Activated T-cell treated with anti-CD3 and anti-CD28 coated beads for 1 hour (primary cell): ENCODE measurements around the gene NUDCD2.

Experiments
- DNase-seq: peaks from one replicate; pipeline ENCODE4 v3.0.0-alpha.2; 2020; ENCODE audit warnings: low read depth

Gene NUDCD2

GRCh38 chr5:163459819-163460561 lies at the start of gene NUDCD2:
Gene NUDCD2 (minus strand): TSS chr5:163460102. CDS start chr5:163460050, 52 bp downstream.
- peak; percentile 97 for DNase-seq

GRCh38 chr5:163509291-163509951 lies 49.5 kb upstream of the NUDCD2 start:
- DNase-seq, result no peak

- no peak for DNase-seq
These were observed 48.9 kb upstream of the NUDCD2 start for GRCh38 chr5:163508753-163509152.

- no peak for DNase-seq
These were observed 46.8 kb upstream of the NUDCD2 start for GRCh38 chr5:163506726-163507125.

- DNase-seq, result no peak
These were observed 46.2 kb upstream of the NUDCD2 start for GRCh38 chr5:163506095-163506457.

- peak; percentile 92 for DNase-seq
These were observed 45.6 kb upstream of the NUDCD2 start, which contains the start of gene MAT2B for GRCh38 chr5:163505368-163506094. Gene MAT2B (plus strand): TSS chr5:163505619. CDS start chr5:163505687, 68 bp downstream.

GRCh38 chr5:163505049-163505367 lies 45.1 kb upstream of the NUDCD2 start:
- DNase-seq, result no peak

- DNase-seq, result no peak
These were observed 44.4 kb upstream of the NUDCD2 start for GRCh38 chr5:163504079-163504931.

GRCh38 chr5:163503106-163504078 lies 43.5 kb upstream of the NUDCD2 start:
- no peak for DNase-seq

- DNase-seq, result no peak
These were observed 42.6 kb upstream of the NUDCD2 start for GRCh38 chr5:163502521-163502920.

GRCh38 chr5:163498886-163499285 lies 39.0 kb upstream of the NUDCD2 start:
- DNase-seq, result no peak

GRCh38 chr5:163497315-163497714 lies 37.4 kb upstream of the NUDCD2 start:
- DNase-seq, result no peak

- no peak for DNase-seq
These were observed 36.4 kb upstream of the NUDCD2 start for GRCh38 chr5:163496286-163496685.

- no peak for DNase-seq
These were observed 29.8 kb upstream of the NUDCD2 start for GRCh38 chr5:163489745-163490075.

- no peak for DNase-seq
These were observed 29.3 kb upstream of the NUDCD2 start for GRCh38 chr5:163489055-163489744.

GRCh38 chr5:163478982-163479271 lies 19.0 kb upstream of the NUDCD2 start:
- no peak for DNase-seq

- no peak for DNase-seq
These were observed 18.5 kb upstream of the NUDCD2 start for GRCh38 chr5:163478126-163478981.

- DNase-seq, result no peak
These were observed 15.5 kb upstream of the NUDCD2 start for GRCh38 chr5:163475411-163475810.

- DNase-seq, result no peak
These were observed 13.8 kb upstream of the NUDCD2 start for GRCh38 chr5:163473635-163474243.
